Stimulated activated CD8-positive, alpha-beta memory T cell treated with anti-CD3 and anti-CD28 coated beads, Interleukin-15, amount 100 ng/mL, for 1 hour (primary cell): ENCODE results near the gene MYO18B.
"Not testable (repeated sequence)": the region's sequence is repeated elsewhere in the genome, so short reads cannot be mapped to it uniquely, and the experiment has no call there.

Experiments used
- DNase-seq: peaks from one replicate; pipeline ENCODE4 v3.0.0-alpha.2; 2020; ENCODE audit warnings: low read depth

MYO18B gene, protein sequence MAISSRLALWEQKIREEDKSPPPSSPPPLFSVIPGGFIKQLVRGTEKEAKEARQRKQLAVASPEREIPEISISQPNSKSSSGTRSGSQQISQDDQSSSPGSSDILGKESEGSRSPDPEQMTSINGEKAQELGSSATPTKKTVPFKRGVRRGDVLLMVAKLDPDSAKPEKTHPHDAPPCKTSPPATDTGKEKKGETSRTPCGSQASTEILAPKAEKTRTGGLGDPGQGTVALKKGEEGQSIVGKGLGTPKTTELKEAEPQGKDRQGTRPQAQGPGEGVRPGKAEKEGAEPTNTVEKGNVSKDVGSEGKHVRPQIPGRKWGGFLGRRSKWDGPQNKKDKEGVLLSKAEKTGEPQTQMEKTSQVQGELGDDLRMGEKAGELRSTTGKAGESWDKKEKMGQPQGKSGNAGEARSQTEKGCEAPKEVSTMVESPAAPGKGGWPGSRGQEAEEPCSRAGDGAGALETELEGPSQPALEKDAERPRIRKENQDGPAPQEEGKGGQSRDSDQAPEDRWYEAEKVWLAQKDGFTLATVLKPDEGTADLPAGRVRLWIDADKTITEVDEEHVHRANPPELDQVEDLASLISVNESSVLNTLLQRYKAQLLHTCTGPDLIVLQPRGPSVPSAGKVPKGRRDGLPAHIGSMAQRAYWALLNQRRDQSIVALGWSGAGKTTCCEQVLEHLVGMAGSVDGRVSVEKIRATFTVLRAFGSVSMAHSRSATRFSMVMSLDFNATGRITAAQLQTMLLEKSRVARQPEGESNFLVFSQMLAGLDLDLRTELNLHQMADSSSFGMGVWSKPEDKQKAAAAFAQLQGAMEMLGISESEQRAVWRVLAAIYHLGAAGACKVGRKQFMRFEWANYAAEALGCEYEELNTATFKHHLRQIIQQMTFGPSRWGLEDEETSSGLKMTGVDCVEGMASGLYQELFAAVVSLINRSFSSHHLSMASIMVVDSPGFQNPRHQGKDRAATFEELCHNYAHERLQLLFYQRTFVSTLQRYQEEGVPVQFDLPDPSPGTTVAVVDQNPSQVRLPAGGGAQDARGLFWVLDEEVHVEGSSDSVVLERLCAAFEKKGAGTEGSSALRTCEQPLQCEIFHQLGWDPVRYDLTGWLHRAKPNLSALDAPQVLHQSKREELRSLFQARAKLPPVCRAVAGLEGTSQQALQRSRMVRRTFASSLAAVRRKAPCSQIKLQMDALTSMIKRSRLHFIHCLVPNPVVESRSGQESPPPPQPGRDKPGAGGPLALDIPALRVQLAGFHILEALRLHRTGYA (N-terminal part only)

GRCh38 chr22:25741692-25742626 lies at the start of gene MYO18B:
Gene MYO18B (plus strand): TSS chr22:25742188. CDS start chr22:25761093, 18,905 bp downstream.
- no peak for DNase-seq

DNA sequence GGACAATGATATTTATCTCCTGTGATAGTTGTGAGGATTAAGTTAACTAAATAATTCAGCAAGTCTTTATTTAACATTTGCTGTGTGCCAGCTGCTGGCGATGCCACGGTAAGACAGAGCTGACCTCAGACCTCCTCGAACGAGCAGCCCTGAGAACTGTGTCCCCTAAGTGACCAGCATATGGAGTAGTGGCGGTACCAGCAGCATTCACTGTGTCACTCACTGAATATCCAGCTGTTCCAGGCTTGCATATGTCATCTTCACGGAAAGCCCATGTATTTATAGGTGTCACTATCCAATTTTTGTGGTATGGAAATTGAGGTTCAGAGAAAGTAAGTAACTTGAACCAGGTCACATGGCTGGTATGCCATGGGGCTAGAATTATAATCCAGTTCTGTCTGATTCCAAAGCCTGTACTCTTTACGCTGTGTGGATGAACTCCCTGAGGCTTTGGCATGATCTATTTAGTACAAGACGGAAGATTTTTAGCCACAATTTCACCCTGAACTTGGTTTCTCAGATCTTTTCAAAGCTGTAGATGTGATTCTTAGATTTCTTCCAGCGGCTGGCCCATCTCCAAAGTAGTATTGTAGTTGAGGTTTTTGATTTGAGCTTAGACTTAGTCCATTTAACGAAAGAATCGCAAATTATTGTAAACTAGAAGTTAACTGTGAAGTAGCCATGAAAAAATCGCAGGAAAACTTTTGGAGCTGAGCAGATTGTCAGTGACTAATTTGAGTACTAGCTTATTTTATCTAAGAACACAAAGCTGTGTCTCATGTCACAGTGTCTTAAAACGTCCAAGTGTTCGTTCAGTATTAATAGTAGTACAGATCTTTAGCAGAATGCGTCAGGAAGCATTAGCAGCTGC lies 49.4 kb upstream of the MYO18B start:
- DNase-seq = no peak

DNA sequence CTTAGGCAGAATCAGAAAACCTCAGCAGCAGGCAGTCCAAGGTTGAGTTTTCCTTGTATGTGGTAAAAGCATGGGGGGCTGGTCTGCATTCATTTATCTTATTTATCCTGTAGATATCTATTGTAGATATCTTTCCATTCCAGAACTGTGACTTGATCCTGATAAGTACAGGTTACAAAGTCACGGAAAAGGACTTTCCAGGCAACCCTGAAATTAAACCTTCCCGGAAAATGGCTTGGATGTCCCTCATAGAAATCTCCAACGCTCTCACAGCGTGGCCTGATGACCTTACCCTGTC lies 48.8 kb upstream of the MYO18B start:
- no peak for DNase-seq

DNA sequence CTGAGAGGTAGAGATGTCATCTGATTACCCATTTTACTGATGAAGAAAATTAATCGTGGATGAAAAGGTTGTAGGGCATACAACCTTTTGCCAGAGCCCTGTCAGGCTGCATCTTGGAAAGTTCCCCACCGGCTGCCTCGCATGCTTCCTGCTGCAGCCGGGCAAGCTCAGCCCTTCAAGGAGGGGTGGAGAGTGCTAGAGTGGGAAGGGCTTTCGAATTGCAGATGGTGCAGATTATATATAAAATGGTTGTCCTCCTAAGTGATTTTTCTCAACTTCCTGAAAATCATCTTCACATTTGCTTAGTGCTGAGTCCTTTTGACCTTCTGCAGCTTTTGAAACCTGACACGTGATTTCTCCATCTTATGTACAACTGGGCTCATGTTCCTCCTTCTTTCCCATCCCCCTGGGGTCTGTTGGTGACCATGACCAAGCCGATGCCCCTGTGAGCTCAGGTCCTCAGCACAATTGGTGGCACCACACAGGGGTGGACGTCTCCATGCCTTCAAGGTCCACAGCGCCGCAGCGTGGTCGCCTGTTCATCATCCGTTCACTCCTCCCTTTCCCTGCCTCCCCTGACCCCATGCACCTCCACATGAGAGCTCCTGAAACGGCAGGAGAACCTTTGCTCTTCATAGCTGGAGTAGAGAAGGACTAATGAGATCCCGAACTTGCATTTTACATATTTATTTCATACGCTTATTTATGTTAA lies 47.6 kb upstream of the MYO18B start:
- no peak for DNase-seq

DNA sequence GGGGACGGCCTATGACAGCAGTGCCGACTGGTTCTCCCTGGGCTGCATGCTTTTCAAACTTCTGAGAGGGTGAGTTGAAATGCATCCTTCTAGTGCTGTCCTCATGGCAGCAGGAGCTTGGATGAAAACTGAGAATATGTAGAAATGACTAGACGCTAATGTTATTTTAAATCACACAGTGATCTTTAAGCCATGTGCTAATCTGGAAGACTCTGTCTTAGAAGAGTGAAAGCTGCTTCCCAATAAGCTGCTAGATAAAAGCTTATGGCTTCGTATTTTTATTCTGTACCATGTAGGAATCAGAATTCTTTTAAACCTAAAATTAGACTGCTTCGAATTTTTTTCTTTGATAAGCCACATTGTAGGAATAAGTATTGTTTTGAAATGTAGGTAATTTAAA lies 46.8 kb upstream of the MYO18B start:
- DNase-seq = no peak

DNA sequence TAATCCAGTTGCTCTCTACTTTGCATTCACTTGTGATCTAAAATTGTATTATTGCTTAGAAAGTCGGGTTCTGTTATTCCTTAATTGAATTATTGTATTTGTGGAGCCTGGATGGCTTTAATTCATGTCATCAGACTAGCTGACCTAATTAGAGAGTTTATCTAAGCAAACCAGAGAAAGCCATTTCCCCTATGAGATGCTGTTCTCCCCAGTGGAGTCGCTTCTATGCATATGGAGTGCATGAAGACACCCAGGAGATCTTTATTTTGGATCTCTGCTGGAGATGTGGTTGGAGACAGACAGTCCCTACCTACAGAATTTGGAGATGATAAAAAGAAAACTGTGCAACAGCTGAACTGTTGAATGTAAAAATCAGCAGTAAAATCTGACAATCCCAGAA lies 45.2 kb upstream of the MYO18B start:
- DNase-seq = no peak

- DNase-seq = no peak
Measured at GRCh38 chr22:25697181-25697664, 44.8 kb upstream of the MYO18B start.

- no peak for DNase-seq
Measured at GRCh38 chr22:25697978-25698377, 44.0 kb upstream of the MYO18B start.

- no peak for DNase-seq
Measured at GRCh38 chr22:25698461-25698860, 43.5 kb upstream of the MYO18B start.

GRCh38 chr22:25698978-25699377 lies 43.0 kb upstream of the MYO18B start:
- DNase-seq = no peak

DNA sequence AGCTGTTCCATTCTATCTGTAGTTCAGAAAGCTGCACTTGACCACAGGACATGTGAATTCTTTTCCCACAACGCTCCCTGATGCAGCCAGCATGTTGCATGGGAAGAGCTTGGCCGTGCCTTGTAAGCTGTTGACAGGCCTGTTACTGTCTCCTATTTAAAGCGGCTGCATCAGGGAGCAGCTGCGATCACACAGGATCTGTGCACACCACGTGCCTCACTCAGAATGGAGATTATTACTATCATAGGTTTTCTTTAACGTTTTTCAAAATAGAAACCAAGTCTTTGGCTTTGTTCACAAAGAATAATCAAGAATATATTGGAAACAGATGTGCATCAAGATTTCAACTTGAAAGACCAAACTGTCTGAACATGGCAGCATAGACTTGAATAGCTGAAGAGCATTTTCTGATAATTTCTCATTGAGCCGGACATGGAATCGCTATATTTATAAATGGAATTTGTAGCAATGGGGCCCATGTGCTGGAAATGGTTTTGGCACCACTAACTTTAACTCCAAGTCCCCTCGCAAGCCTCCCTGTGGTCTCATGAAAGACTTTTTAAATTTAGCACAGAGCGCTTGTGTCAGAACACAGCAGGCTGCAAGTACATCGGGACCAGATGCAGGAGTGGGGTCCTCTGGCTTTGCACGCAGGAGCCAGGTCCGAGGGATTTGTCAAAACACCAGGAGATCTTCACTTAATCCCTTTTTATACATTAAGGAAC lies 40.8 kb upstream of the MYO18B start:
- DNase-seq = no peak

DNA sequence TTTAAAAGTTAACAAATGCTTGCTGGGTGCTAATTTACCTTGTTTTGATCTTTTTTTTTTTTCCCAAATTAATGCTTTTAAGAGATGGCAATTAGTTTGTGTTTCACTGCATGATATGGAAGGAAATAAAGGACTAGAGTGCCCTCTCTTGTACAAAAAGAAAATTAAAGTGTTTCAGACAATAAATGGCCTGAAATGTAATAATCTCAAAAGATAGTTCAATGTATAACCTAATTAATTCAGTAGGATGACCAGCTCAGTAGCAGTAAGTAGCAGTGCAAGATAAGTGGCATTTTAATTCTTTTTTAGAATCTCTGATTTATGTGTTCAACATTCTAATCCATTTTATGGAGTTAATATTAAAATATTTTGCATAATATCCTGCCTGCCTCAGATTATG lies 39.9 kb upstream of the MYO18B start:
- no peak for DNase-seq

DNA sequence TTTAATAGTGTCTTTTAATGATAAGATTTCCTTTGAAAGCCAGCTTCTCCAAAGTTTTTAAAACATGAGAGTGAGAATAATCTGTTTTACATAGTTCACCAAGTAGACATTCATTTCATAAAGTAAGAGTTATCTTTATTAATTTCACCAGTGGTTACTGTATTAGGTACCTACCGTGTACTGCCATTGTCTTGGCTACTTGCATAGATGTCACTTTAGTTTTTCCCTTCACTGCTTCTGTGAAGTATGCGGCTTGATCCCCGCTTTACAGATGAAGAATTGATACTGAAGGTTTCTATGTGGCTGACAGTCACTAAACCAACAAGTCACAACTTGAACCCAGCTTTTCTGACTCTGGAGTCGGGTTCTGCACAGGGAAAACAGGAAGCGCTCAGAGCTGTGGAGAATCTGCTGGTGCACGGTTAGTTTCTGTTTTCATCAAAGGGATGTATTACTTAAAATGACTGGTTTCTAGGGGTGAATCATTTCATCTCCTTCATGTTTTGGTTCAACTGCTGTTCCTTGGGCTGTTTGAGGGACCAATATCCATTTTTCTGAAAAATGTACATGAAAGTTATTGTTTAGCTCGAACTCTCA lies 39.3 kb upstream of the MYO18B start:
- DNase-seq = no peak

- DNase-seq = no peak
Measured at GRCh38 chr22:25704701-25705100, 37.3 kb upstream of the MYO18B start.

DNA sequence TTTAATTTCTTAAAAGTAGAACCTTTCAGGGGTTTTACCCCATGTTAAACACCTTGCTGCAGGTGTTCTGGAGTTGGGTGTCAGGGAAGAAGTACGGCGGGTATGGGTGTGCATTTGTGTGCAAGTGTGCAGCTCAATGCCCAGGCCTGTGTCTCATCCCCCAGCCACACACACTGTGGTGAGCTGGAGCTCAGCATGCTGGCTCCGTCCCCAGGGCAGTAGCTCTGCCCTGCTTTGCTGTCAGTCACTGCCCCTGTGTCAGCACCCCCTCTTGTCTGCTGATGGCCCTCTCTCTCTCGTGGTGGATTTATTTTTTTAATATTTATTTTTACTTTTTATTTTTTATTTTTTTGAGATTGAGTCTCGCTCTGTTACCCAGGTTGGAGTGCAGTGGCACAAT lies 35.8 kb upstream of the MYO18B start:
- DNase-seq = no peak

GRCh38 chr22:25708430-25708829 lies 33.6 kb upstream of the MYO18B start:
- not testable (repeated sequence) for DNase-seq

GRCh38 chr22:25709758-25710157 lies 32.2 kb upstream of the MYO18B start:
- no peak for DNase-seq

- no peak for DNase-seq
Measured at GRCh38 chr22:25710501-25710900, 31.5 kb upstream of the MYO18B start.

DNA sequence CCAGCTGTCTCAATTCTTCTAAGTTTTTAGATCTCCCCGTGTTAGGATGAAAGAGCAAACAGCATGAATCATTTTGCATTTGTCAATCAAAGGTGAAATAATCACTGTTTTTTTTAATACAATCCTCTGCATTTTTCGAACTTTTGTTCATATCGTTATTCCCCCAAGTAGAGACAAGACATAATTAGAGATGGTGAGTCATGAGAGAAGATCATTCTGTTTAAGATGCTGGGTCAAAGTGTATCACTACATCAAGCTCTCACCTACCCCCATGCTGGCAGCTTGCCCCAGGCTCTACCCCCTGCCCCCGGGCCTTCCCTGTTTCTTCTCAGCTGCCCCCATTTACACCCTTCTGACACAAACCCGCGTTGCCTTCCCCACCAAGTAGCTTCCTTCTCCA lies 30.5 kb upstream of the MYO18B start:
- DNase-seq = no peak
